Uterus (tissue), 2 donors: ENCODE measurements around the gene APOBEC2.

ENCODE experiments used
- POLR2A ChIP-seq, 2 donors: fragments of 450-650 bp; IDR thresholded peaks; one replicate each; pipeline ENCODE4 v1.6.1; 2016; ENCODE audit warnings: antibody characterized with exemption in 2 of 2, mild to moderate bottlenecking in 1 of 2, moderate library complexity in 1 of 2
- TF ChIP-seq, protein P1 (sequence below), 4 experiments: fragments of 200-600 bp in 2 of 4; fragments of 450-650 bp in 2 of 4; sonication (generic) in 2 of 4; IDR thresholded peaks; one replicate each; pipeline ENCODE4 v1.5.1; 2016 to 2019; ENCODE audit warnings: antibody characterized with exemption in 4 of 4, mild to moderate bottlenecking in 2 of 4, moderate library complexity in 1 of 4

DNA sequence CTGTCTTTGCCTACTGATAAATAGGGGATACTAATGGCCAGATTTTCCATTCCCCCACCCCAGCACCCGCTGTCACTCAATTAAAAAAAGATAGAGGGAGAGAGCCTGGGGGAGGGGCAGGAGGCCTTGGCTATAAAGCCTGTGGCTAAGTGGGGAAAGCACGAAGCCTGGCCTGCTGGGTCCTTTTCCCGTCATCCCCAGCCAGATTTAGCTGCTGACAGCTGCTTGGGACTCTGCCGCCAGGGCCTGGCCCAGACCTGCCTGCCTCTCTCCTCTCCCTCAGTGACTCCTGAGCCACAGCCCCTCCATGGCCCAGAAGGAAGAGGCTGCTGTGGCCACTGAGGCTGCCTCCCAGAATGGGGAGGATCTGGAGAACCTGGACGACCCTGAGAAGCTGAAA is at the start of gene APOBEC2:
- no peak for TF ChIP-seq POLR2A (IDR thresholded peaks at IDR 0.05)
- TF ChIP-seq, protein P1, sequence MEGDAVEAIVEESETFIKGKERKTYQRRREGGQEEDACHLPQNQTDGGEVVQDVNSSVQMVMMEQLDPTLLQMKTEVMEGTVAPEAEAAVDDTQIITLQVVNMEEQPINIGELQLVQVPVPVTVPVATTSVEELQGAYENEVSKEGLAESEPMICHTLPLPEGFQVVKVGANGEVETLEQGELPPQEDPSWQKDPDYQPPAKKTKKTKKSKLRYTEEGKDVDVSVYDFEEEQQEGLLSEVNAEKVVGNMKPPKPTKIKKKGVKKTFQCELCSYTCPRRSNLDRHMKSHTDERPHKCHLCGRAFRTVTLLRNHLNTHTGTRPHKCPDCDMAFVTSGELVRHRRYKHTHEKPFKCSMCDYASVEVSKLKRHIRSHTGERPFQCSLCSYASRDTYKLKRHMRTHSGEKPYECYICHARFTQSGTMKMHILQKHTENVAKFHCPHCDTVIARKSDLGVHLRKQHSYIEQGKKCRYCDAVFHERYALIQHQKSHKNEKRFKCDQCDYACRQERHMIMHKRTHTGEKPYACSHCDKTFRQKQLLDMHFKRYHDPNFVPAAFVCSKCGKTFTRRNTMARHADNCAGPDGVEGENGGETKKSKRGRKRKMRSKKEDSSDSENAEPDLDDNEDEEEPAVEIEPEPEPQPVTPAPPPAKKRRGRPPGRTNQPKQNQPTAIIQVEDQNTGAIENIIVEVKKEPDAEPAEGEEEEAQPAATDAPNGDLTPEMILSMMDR (IDR thresholded peaks at IDR 0.05) = no peak
